Measurements from ENCODE around the gene MYDGF. TPM values are rescaled to one million over a fixed set of nuclear protein-coding genes. Genes with fewer than 3 reads are reported as not detected.

Gene MYDGF
- total RNA-seq, 2 experiments from 2014 or later = 73.3 to 77.3 TPM

DNA sequence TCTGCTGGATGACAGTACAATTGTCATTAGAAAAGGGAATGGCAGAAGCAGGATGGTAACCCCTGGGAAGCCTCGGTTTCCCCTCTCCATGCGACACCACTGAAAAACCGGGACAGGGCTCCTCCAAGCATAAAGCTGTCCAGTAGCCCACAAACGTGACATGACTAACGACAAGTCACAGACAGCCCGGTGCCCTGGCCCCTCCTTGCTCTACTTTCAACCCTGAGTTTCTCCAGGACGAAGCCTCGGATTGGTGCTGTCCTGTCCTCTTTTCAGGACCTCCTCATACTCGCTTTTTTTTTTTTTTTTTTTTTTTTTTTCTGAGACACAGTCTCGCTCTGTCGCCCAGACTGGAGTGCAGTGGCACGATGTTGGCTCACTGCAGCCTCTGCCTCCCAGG, 37.2 kb upstream of the MYDGF start:
- no TSS peak for BruUV-seq (replicated peaks)
- intact Hi-C loops (cut with micrococcal nuclease; ENCODE audit: unreplicated experiment) = no loop called here
- Histone ChIP-seq H2AFZ (ENCODE audit: low read length) (no peak overlapping the region), H4K20me1 (ENCODE audit: insufficient read depth, low read length) (no peaks in the 10 kb centered on the region), H3K4me2 (ENCODE audit: low read length) (no peak overlapping the region), H3K27ac (ENCODE audit: low read depth, low read length, poor library complexity, severe bottlenecking) (no peak overlapping the region), H3K4me1 (ENCODE audit: insufficient read depth, low read length, poor library complexity, severe bottlenecking) (no peaks in the 10 kb centered on the region), H3K4me3 (ENCODE audit: low read depth, low read length, poor library complexity, severe bottlenecking) (no peak overlapping the region), H3K79me2 (ENCODE audit: insufficient read depth, low read depth, low read length) (no peaks in the 10 kb centered on the region), H3K9me3 (ENCODE audit: low read length) (no peaks in the 10 kb centered on the region), H3K36me3 (ENCODE audit: insufficient read depth, low read length) (peaks cover 53% of the 10 kb centered on the region), H3K9me2 (ENCODE audit: insufficient read depth, low read length) (no peaks in the 10 kb centered on the region)
- TF ChIP-seq, protein P1, sequence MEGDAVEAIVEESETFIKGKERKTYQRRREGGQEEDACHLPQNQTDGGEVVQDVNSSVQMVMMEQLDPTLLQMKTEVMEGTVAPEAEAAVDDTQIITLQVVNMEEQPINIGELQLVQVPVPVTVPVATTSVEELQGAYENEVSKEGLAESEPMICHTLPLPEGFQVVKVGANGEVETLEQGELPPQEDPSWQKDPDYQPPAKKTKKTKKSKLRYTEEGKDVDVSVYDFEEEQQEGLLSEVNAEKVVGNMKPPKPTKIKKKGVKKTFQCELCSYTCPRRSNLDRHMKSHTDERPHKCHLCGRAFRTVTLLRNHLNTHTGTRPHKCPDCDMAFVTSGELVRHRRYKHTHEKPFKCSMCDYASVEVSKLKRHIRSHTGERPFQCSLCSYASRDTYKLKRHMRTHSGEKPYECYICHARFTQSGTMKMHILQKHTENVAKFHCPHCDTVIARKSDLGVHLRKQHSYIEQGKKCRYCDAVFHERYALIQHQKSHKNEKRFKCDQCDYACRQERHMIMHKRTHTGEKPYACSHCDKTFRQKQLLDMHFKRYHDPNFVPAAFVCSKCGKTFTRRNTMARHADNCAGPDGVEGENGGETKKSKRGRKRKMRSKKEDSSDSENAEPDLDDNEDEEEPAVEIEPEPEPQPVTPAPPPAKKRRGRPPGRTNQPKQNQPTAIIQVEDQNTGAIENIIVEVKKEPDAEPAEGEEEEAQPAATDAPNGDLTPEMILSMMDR (conservative IDR thresholded peaks at IDR 0.05; ENCODE audit: low read length) = no peak
- no peak for TF ChIP-seq EZH2phosphoT487 (IDR thresholded peaks at IDR 0.05; ENCODE audit: borderline replicate concordance, low read depth, low read length)
- CTCF ChIA-PET (ENCODE audit: unreplicated experiment) = no interaction called here
- DNase-seq (ENCODE audit: low spot score) = no peak
- POLR2A ChIA-PET = no interaction called here

DNA sequence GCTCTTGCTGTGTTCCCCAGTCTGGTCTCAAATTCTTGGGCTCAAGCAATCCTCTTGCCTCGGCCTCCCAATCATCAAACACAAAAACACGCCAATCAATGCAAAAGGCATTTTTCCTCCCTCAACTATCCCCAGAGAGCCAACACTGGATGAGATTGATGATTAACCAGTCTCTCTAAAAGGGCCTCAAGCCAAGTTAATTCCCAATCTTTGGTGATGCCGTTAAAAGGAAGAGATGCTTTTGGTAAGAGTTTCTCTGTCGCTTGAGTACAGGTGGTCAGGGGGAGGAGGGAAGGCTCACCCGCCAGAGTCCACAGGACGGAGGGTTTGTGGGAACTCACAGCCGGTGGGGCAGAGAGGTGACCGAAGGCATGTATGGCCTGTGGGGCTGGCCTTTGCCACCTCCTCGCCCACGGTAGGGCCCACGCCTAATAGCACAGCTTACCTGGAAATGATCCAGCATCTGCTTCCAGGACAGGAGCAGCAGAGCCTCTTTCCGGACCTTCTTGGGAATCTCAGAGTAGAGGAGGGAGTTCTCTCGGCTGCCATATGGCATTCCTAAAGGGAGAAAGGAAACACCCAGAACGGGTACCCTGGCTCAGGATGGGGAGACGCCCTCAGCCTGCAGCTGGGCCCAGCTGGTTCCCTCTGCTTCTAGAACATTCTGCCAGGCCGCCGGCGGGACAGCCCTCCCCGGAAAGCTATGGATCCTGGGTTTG, 35.4 kb upstream of the MYDGF start:
- BruUV-seq (replicated peaks) = no TSS peak
- POLR2A ChIA-PET = no interaction called here
- peaks cover 55% of the 10 kb centered on the region for H3K36me3 ChIP-seq (ENCODE audit: insufficient read depth, low read length)

DNA sequence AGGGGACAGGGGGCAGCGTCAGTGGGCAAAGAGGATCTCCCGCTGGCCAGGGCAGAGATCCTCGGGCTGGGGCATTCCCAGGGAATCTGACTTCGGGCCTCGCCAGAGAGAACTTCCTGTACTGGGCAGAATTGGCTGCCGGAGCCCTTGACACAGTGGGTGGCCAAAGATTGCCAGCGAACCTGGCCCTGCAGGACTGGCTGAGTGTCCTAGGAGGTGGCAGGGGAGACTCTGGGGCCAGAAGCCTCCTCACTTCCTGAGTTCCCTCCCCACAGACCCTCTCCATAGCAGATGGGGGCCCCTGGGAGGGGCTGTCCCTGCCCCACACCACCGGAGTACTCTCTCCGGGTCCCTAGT, 34.2 kb upstream of the MYDGF start:
- no peak overlapping the region for H3K4me3 ChIP-seq (ENCODE audit: low read depth, low read length, poor library complexity, severe bottlenecking)
- ChIA-PET CTCF (ENCODE audit: unreplicated experiment) (no interaction called here), POLR2A (no interaction called here)
- intact Hi-C loops (cut with micrococcal nuclease; ENCODE audit: unreplicated experiment) = no loop called here
- H3K36me3 ChIP-seq (ENCODE audit: insufficient read depth, low read length) = peaks cover 61% of the 10 kb centered on the region
- no peaks in the 10 kb centered on the region for H3K79me2 ChIP-seq (ENCODE audit: insufficient read depth, low read depth, low read length)
- no peak overlapping the region for H3K27ac ChIP-seq (ENCODE audit: low read depth, low read length, poor library complexity, severe bottlenecking)
- no peak overlapping the region for H2AFZ ChIP-seq (ENCODE audit: low read length)
- no peak overlapping the region for H3K4me2 ChIP-seq (ENCODE audit: low read length)
- no peaks in the 10 kb centered on the region for H3K9me2 ChIP-seq (ENCODE audit: insufficient read depth, low read length)
- no peaks in the 10 kb centered on the region for H4K20me1 ChIP-seq (ENCODE audit: insufficient read depth, low read length)
- no peaks in the 10 kb centered on the region for H3K9me3 ChIP-seq (ENCODE audit: low read length)
- no peak for TF ChIP-seq EZH2phosphoT487 (IDR thresholded peaks at IDR 0.05; ENCODE audit: borderline replicate concordance, low read depth, low read length)
- TF ChIP-seq, protein P1 (conservative IDR thresholded peaks at IDR 0.05; ENCODE audit: low read length) = no peak
- no peak for DNase-seq (ENCODE audit: low spot score)
- H3K4me1 ChIP-seq (ENCODE audit: insufficient read depth, low read length, poor library complexity, severe bottlenecking) = no peaks in the 10 kb centered on the region
- BruUV-seq (replicated peaks) = no TSS peak

More for the DNA sequence above, 35.4 kb upstream of the MYDGF start:
- Histone ChIP-seq H3K4me2 (ENCODE audit: low read length) (no peak overlapping the region), H3K9me2 (ENCODE audit: insufficient read depth, low read length) (no peaks in the 10 kb centered on the region), H3K4me3 (ENCODE audit: low read depth, low read length, poor library complexity, severe bottlenecking) (no peak overlapping the region), H3K9me3 (ENCODE audit: low read length) (no peaks in the 10 kb centered on the region), H3K27ac (ENCODE audit: low read depth, low read length, poor library complexity, severe bottlenecking) (no peak overlapping the region), H4K20me1 (ENCODE audit: insufficient read depth, low read length) (no peaks in the 10 kb centered on the region), H3K4me1 (ENCODE audit: insufficient read depth, low read length, poor library complexity, severe bottlenecking) (no peaks in the 10 kb centered on the region), H3K79me2 (ENCODE audit: insufficient read depth, low read depth, low read length) (no peaks in the 10 kb centered on the region), H2AFZ (ENCODE audit: low read length) (no peak overlapping the region)
- CTCF ChIA-PET (ENCODE audit: unreplicated experiment) = no interaction called here
- TF ChIP-seq, protein P1 (conservative IDR thresholded peaks at IDR 0.05; ENCODE audit: low read length) = no peak
- no peak for TF ChIP-seq EZH2phosphoT487 (IDR thresholded peaks at IDR 0.05; ENCODE audit: borderline replicate concordance, low read depth, low read length)
- intact Hi-C loops (cut with micrococcal nuclease; ENCODE audit: unreplicated experiment) = no loop called here
- no peak for DNase-seq (ENCODE audit: low spot score)
